GM06990 (cell line): Measurements from ENCODE around the gene CCNB1IP1.
A peak's percentile ranks its signal among the peaks of the same experiment; 100 is the strongest.

Experiments
- DNase-seq: peaks from one replicate; pipeline ENCODE4 v3.0.0-alpha.2; 2011; ENCODE audit not compliant: insufficient read length; ENCODE audit errors: extremely low read depth
- H3K27me3 ChIP-seq: replicated peaks from 2 replicates; pipeline ENCODE4 v1.6.0; 2011; ENCODE audit warnings: low read length; ENCODE audit not compliant: control insufficient read depth, insufficient read depth
- H3K36me3 ChIP-seq: 2 replicates; pipeline ENCODE4 v1.5.1; 2011; ENCODE audit warnings: low read length; ENCODE audit not compliant: control insufficient read depth, insufficient read depth
- H3K4me3 ChIP-seq: replicated peaks from 2 replicates; pipeline ENCODE4 v1.5.1; 2011; ENCODE audit warnings: low read depth, mild to moderate bottlenecking, control low read depth, low read length
- TF ChIP-seq, protein P1 (sequence below): IDR thresholded peaks from 2 replicates; pipeline ENCODE4 v1.5.1; 2011; ENCODE audit warnings: low read length, control low read depth, mild to moderate bottlenecking, inconsistent platforms; ENCODE audit not compliant: insufficient read depth, poor library complexity, severe bottlenecking

CCNB1IP1 gene

DNA sequence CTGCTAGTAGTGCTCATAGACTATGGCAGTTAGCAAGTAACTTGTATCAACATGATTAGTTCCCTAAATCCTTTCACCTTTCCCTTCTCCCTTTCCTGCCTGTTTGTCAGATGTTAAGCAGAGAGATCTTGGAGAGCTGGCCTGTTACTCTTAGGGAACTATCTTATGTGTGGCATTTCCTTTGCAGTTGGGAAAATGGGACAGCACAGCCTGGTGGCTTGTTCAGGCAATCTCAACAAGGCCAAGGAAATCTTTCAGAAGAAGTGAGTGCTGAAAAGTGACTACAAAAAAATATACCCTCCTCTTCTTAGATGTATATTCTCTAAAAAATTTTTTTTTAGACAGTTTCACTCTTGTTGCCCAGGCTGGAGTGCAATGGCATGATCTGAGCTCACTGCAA, 17.8 kb upstream of the CCNB1IP1 start:
- H3K4me3 ChIP-seq = no peak overlapping the region
- peaks cover 12% of the 10 kb centered on the region for H3K36me3 ChIP-seq
- TF ChIP-seq, protein P1, sequence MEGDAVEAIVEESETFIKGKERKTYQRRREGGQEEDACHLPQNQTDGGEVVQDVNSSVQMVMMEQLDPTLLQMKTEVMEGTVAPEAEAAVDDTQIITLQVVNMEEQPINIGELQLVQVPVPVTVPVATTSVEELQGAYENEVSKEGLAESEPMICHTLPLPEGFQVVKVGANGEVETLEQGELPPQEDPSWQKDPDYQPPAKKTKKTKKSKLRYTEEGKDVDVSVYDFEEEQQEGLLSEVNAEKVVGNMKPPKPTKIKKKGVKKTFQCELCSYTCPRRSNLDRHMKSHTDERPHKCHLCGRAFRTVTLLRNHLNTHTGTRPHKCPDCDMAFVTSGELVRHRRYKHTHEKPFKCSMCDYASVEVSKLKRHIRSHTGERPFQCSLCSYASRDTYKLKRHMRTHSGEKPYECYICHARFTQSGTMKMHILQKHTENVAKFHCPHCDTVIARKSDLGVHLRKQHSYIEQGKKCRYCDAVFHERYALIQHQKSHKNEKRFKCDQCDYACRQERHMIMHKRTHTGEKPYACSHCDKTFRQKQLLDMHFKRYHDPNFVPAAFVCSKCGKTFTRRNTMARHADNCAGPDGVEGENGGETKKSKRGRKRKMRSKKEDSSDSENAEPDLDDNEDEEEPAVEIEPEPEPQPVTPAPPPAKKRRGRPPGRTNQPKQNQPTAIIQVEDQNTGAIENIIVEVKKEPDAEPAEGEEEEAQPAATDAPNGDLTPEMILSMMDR = no peak
- no peaks in the 10 kb centered on the region for H3K27me3 ChIP-seq
- DNase-seq = no peak

DNA sequence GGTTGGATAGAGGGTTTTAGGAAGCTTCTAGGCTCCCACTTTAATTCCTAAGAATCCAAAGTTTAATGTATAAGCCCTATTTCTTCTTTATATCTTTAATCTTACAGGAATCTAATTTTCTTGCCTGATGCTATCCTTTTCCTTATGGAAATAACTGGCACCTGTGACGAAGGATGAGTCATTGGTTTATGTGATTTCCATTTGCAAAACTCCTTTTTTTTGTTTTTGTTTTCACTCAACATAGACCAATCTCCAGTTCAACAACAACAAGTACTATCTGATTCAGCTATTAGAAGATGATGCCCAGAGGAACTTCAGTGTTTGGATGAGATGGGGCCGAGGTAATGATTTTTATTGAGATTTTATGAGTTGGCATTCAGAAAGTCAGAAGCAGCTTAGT, 17.2 kb upstream of the CCNB1IP1 start:
- Histone ChIP-seq H3K36me3 (peaks cover 12% of the 10 kb centered on the region), H3K4me3 (no peak overlapping the region), H3K27me3 (no peaks in the 10 kb centered on the region)
- DNase-seq = no peak
- TF ChIP-seq, protein P1 = no peak

DNA sequence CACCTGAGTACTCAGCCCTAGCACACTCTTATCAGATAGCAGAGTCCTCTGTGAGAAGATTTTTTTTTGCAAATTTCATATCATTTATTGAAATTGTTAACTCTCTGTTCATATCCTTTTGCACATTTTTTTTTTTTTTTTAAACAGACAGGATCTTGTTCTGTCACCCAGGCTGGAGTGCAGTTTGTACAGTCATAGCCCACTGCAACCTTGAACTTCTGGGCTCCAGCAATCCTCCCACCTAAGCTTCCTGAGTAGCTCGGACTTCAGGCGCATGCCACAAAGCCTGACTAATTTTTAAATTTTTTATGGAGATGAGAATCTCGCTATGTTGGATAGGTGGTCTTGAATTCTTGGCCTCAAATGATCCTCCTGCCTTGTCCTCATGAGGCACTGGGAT, 14.7 kb upstream of the CCNB1IP1 start:
- Histone ChIP-seq H3K27me3 (no peaks in the 10 kb centered on the region), H3K4me3 (no peak overlapping the region), H3K36me3 (peaks cover 7% of the 10 kb centered on the region)
- TF ChIP-seq, protein P1 = no peak
- DNase-seq = no peak

DNA sequence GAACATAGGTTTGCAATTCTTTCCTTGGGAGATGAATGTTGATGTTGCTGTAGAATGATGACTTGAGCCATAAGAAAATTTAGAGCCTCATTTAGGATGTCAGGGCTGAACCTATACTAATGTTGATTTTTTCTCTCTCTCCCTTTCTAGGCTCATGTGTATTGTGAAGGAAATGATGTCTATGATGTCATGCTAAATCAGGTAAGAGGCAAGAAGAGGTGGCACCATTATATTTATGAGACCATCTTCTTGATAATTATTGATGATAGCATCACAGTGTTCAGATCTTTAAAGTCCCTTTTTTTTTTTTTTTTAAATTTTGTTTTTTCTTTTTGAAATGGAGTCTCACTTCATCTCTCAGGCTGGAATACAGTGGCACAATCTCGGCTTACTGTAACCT, 13.6 kb upstream of the CCNB1IP1 start:
- Histone ChIP-seq H3K36me3 (peaks cover 4% of the 10 kb centered on the region), H3K4me3 (no peak overlapping the region), H3K27me3 (no peaks in the 10 kb centered on the region)
- DNase-seq = no peak
- TF ChIP-seq, protein P1 = no peak

DNA sequence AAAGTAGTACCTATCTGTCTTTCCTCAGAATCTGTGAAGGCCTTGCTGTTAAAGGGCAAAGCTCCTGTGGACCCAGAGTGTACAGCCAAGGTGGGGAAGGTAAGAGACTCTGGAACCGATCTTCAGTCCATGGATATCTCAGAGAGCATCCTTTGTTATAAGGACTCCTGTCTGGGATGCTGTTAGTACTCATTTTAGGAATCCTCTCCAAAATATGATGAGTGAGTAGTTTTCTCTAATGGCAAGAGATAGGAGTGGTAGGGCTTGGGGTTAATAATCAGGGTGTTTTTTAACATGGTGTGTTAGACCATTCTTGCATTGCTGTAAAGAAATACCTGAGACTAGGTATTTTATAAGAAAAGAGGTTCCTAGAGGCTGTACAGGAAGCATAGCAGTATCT, 12.3 kb upstream of the CCNB1IP1 start:
- peaks cover 2% of the 10 kb centered on the region for H3K36me3 ChIP-seq
- no peaks in the 10 kb centered on the region for H3K27me3 ChIP-seq
- TF ChIP-seq, protein P1 = no peak
- no peak for DNase-seq
- H3K4me3 ChIP-seq = no peak overlapping the region

DNA sequence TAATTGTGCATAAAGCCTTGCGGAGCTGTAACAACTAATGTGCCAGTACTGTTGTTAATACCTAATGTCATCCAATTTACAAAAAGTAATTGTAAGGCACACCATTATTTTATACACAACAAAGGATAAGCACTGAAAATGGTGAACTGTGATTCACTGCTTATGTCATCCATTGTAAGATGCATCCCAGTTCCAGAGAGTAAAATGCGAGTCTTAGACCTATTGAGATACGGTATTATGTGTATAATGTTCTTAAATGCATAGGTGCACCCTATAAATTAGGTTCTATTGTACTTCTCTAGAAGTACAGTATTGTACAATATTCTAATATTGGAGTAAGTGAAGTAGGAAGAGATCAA, 10.8 kb upstream of the CCNB1IP1 start:
- Histone ChIP-seq H3K4me3 (peak overlapping the region; percentile 92), H3K36me3 (no peaks in the 10 kb centered on the region; the same call in none of the 2 replicates), H3K27me3 (no peaks in the 10 kb centered on the region)
- no peak for DNase-seq
- TF ChIP-seq, protein P1 = no peak
